RWPE2 (cell line): ENCODE results near the gene PPP1R12A.

Source experiments
- ATAC-seq: fragments of 200-7000 bp; cut with Tn5 transposase; 3 replicates; pipeline ENCODE4 v1.9.1; 2021; ENCODE audit warnings: low read depth
- DNase-seq: peaks from one replicate; pipeline ENCODE4 v3.0.0-alpha.2; 2020; ENCODE audit warnings: low spot score
- H3K27ac ChIP-seq: fragments of 450-650 bp; 2 replicates; pipeline ENCODE4 v1.5.1; 2017; ENCODE audit warnings: mild to moderate bottlenecking; ENCODE audit not compliant: poor library complexity, severe bottlenecking
- H3K27me3 ChIP-seq: fragments of 250-450 bp; sonication (Bioruptor Pico); 2 replicates; pipeline ENCODE4 v1.5.1; 2021; ENCODE audit warnings: mild to moderate bottlenecking, moderate library complexity; ENCODE audit not compliant: insufficient read depth, poor library complexity, severe bottlenecking
- H3K36me3 ChIP-seq: fragments of 250-450 bp; sonication (Bioruptor Pico); 2 replicates; pipeline ENCODE4 v1.5.1; 2020; ENCODE audit warnings: low read depth, mild to moderate bottlenecking, moderate library complexity
- H3K4me1 ChIP-seq: fragments of 250-450 bp; sonication (Bioruptor Pico); 2 replicates; pipeline ENCODE4 v1.5.1; 2021; ENCODE audit warnings: mild to moderate bottlenecking, moderate library complexity; ENCODE audit not compliant: insufficient read depth, poor library complexity, severe bottlenecking
- H3K4me3 ChIP-seq: fragments of 250-450 bp; sonication (Bioruptor Pico); 2 replicates; pipeline ENCODE4 v1.5.1; 2021; ENCODE audit warnings: mild to moderate bottlenecking, moderate library complexity; ENCODE audit not compliant: severe bottlenecking
- H3K9me3 ChIP-seq: fragments of 250-450 bp; sonication (Bioruptor Pico); 2 replicates; pipeline ENCODE4 v1.5.1; 2021; ENCODE audit warnings: mild to moderate bottlenecking, moderate library complexity; ENCODE audit not compliant: severe bottlenecking
- CTCF ChIP-seq: fragments of 450-650 bp; IDR thresholded peaks from one replicate; pipeline ENCODE4 v1.5.1; 2017; ENCODE audit warnings: mild to moderate bottlenecking, moderate library complexity; ENCODE audit not compliant: poor library complexity, severe bottlenecking

The PPP1R12A gene

GRCh38 chr12:79874665-79875064 is 60.2 kb downstream of the PPP1R12A start:
- no peaks in the 10 kb centered on the region for H3K9me3 ChIP-seq
- H3K4me1 ChIP-seq = no peaks in the 10 kb centered on the region
- ATAC-seq (no peak), DNase-seq (no peak)
- TF ChIP-seq CTCF = no peak
- H3K36me3 ChIP-seq = peaks cover 19% of the 10 kb centered on the region
- H3K4me3 ChIP-seq = no peak overlapping the region
- H3K27ac ChIP-seq = no peak overlapping the region
- no peaks in the 10 kb centered on the region for H3K27me3 ChIP-seq

- DNase-seq (no peak), ATAC-seq (no peak)
- H3K4me3 ChIP-seq = no peak overlapping the region
- H3K9me3 ChIP-seq = no peaks in the 10 kb centered on the region
- H3K27ac ChIP-seq = no peak overlapping the region
- no peak for TF ChIP-seq CTCF
- H3K27me3 ChIP-seq = no peaks in the 10 kb centered on the region
- peaks cover 30% of the 10 kb centered on the region for H3K36me3 ChIP-seq
- H3K4me1 ChIP-seq = no peaks in the 10 kb centered on the region
Measured at GRCh38 chr12:79873201-79873600, 61.7 kb downstream of the PPP1R12A start.

GRCh38 chr12:79871621-79872020 is 63.3 kb downstream of the PPP1R12A start:
- H3K9me3 ChIP-seq = no peaks in the 10 kb centered on the region

GRCh38 chr12:79870916-79871315 is 64.0 kb downstream of the PPP1R12A start:
- peaks cover 43% of the 10 kb centered on the region for H3K36me3 ChIP-seq
- H3K27me3 ChIP-seq = no peaks in the 10 kb centered on the region
- ATAC-seq (no peak), DNase-seq (no peak)
- no peak for TF ChIP-seq CTCF
- H3K4me1 ChIP-seq = no peaks in the 10 kb centered on the region
- H3K4me3 ChIP-seq = no peak overlapping the region
- no peak overlapping the region for H3K27ac ChIP-seq
- no peaks in the 10 kb centered on the region for H3K9me3 ChIP-seq

More at GRCh38 chr12:79871621-79872020, 63.3 kb downstream of the PPP1R12A start:
- no peak for TF ChIP-seq CTCF
- no peak for DNase-seq
- ATAC-seq = no peak
- no peak overlapping the region for H3K4me3 ChIP-seq
- peaks cover 43% of the 10 kb centered on the region for H3K36me3 ChIP-seq
- H3K27me3 ChIP-seq = no peaks in the 10 kb centered on the region
- H3K27ac ChIP-seq = no peak overlapping the region
- H3K4me1 ChIP-seq = no peaks in the 10 kb centered on the region

GRCh38 chr12:79859646-79860045 is 75.3 kb downstream of the PPP1R12A start:
- Histone ChIP-seq H3K4me1 (no peaks in the 10 kb centered on the region), H3K27ac (no peak overlapping the region), H3K4me3 (no peak overlapping the region), H3K27me3 (no peaks in the 10 kb centered on the region), H3K9me3 (no peaks in the 10 kb centered on the region), H3K36me3 (0 out of 2 replicates have a peak, but pooled peaks cover 3% of the 10 kb centered on the region)
- no peak for ATAC-seq
- TF ChIP-seq CTCF = no peak
- DNase-seq = no peak
